ENCODE measurements around the gene CHIT1. TPM values are rescaled to one million over a fixed set of nuclear protein-coding genes. Genes with fewer than 3 reads are reported as not detected.
A peak's percentile ranks its signal among the peaks of the same experiment; 100 is the strongest.

The CHIT1 gene
- total RNA-seq, 1 donor from 2014 or later = 0.22 TPM

DNA sequence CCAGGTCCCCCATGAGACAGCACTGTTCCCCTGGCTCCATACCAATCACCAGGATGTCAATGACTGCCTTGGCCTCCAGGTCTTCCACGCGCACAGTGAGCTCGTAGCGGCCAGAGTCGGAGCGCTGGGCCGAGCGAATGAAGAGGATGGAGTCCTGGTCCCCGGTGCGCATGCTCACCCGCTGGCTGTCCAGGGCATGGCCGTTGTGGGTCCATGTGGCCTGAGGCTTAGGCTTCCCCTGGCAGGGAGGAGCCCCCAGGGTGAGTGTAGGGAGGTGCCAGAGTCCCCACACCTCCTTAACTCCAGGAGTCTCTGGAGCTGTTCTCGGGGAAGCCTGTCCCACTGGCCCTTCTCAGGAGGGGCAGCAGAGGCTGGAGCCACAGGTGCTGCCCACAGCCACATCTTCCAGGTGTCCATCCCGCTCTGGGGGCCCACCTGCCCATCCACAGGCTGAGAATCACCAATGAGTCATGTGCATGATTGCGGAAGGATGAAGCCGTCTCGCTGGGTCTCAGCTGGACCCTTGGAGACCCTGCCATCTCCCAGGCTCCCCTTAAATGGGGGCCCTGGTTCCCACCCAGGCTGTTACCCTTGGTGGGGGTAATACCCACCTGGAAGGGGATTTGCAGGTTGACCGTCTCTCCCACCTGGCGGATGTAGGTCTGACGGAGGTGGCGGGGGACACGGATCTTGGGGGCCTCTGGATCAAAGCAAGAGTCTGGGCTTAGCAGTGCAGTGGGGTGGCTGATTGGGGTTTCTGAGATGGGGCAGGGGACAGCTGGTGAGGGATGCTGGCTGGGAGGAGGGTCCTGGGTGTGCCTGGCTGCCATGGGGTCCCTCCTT, 57.9 kb downstream of the CHIT1 start:
- intact Hi-C loops (cut with DNase I) = no loop called here
- ATAC-seq (no peak), DNase-seq (ENCODE audit: low spot score) (no peak)

DNA sequence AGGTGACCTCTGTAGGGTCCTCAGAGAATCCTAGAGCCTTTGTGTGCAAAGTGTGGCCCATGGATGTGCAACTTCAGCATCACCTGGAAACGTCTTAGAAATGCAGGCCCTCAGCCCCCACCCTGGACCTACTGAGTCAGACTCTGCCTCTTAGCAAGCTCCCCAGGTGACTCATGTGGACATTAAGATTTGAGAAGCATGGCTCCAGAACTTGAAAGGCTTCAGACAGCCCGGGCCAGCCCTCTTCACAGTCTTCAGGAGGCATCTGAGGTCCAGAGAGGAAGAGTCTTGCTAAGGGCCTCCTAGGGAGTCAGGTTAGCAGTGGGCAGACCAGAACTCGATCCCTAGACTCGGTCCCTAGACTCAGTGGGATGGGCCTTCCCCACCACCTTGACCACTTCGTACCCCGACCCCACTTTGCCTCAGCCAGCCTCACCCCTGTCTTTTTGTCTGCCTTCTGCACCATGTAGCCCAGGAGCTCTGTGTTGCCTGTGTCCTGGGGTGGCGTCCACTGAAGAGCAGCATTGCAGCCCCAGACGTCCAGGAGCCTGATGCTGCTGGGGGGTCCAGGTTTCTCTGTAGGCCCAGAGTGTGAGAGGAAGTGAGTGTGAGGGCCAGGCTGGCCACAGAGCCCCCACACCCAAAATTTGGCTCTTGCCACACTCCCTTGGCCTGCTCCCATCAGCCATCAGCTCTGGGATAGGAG, 58.7 kb downstream of the CHIT1 start:
- no peak for ATAC-seq
- intact Hi-C loops (cut with DNase I) = no loop called here
- no peak for DNase-seq (ENCODE audit: low spot score)

DNA sequence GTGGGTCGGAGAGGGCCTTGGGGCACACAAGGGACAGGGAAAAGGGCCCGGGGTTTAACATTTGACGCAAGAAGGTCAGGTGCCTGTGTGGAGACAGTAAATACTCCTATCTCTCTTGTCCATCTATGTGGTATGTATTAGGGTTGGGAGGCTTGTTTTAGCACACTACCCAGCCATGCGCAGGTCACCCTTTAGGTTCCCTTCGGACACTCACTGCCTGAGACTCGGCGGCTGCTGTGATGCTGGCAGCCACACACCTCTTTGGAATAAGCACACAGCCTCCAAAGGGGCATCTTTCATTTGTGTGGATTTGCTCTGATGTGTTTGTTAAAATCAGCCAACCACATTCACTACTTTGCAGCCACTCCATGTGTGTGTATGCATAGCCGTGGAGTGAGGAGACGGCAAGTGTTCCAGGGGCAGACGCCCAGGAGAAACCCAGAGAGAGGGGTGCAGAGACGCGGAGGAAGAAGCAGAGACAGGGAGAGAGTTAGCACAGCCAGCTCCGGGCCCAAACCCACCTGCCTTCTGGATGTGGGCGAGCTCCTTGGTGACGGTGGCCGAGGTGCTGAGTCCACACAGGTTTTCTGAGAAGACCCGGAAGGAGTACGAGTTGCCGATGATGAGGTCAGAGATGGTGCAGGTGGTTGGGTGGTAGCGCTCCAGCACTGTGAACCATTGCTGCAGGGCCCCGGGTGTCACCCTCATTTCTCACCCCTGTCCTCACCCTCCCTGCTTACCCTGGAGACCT, 59.5 kb downstream of the CHIT1 start:
- ATAC-seq (no peak), DNase-seq (ENCODE audit: low spot score) (no peak)
- intact Hi-C loops (cut with DNase I) = no loop called here

DNA sequence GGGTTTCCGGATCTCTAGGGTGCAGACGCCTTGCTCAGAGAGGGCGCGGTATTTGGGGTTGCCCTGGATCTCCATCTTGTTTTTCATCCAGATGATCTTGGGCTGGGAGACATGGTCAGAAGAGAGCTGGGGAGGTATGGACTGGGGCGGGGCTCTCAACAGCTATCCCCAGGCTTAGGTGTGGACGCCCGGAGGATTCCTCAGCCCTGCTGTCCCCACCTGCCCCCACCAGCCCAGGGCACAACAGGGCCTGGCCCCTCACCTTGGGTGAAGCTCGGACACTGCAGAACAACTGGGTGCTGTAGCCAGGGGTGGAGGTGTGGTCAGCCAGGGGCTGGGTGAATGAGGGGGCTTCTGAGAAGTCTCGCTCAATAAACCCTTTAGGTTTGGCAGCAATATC, 60.5 kb downstream of the CHIT1 start:
- intact Hi-C loops (cut with DNase I) = no loop called here
- ATAC-seq (no peak), DNase-seq (ENCODE audit: low spot score) (no peak)

DNA sequence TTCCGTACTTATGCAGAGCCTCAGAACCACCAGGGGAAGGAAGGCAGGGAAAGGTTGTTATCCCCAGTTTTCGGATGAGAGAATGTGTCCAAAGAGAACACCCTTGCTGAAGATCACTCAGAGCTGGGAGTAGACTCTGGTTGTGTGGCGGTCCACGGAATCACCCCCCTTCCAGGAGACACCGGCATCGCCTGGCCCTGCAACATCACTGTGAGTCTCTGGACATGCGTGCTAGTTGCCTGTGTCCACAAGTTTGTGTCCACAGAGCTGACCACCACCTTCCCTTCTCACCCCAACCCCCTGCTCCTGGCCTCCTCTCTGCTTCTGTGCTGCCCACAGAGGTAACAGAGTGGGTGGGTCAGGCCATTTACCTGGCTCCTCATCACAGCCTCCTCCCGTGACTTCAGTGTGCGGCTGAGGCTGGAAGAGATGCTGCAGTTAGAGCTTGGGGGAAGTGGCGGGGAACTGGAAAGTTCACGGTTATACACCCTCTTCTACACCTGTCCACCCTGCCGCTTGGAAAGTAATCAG, 61.2 kb downstream of the CHIT1 start:
- intact Hi-C loops (cut with DNase I) = no loop called here
- no peak for ATAC-seq
- no peak for DNase-seq (ENCODE audit: low spot score)

DNA sequence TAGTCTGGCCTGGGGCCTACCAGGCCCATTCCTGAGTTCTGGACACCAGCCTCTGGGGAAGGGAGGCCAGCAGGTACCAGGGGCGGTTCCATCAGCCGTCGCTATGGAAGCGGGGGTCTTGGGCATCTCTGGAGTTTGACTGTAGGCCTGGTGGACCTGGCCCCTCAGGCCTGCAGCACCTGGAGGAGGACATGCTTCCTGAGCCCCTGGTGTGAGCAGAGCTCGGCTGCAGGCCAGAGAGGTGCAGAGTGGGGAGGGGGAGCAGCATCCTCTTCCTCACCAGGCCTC, 61.6 kb downstream of the CHIT1 start:
- ATAC-seq = no peak
- intact Hi-C loops (cut with DNase I) = no loop called here
- DNase-seq (ENCODE audit: low spot score) = no peak

DNA sequence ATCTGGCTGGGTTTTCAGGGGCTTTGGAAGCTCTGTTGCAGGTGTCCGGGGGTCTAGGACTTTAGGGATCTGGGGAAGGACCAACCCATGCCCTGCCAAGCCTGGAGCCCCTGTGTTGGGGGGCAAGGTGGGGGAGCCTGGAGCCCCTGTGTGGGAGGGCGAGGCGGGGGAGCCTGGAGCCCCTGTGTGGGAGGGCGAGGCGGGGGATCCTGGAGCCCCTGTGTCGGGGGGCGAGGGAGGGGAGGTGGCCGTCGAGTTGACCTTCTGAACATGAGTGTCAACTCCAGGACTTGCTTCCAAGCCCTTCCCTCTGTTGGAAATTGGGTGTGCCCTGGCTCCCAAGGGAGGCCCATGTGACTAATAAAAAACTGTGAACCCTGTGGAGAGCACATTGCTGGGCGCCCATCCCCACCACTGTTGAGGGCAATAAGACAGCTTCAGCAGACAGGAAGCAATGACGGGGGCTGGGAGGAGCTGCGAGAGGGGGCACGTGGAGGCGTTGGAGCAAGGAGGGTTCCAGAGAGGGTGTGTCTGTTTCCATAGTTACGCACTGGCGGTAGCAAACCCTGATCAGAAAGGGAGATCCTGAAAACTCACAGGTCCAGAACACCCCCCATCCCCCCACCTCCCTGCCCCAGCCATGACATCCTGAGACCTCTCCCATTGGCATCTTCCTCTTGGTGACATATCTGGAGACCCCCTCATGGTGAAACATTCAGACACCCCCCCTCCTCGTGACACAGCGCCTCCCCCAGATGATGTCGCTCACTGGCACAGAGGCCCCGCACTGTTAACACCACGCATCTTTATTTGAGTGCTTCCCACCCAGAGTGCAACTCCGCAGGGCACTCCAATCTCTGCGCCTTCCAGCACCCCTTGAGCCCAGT, 62.2 kb downstream of the CHIT1 start:
- intact Hi-C loops (cut with DNase I) = no loop called here
- ATAC-seq = no peak
- DNase-seq (ENCODE audit: low spot score) = no peak

DNA sequence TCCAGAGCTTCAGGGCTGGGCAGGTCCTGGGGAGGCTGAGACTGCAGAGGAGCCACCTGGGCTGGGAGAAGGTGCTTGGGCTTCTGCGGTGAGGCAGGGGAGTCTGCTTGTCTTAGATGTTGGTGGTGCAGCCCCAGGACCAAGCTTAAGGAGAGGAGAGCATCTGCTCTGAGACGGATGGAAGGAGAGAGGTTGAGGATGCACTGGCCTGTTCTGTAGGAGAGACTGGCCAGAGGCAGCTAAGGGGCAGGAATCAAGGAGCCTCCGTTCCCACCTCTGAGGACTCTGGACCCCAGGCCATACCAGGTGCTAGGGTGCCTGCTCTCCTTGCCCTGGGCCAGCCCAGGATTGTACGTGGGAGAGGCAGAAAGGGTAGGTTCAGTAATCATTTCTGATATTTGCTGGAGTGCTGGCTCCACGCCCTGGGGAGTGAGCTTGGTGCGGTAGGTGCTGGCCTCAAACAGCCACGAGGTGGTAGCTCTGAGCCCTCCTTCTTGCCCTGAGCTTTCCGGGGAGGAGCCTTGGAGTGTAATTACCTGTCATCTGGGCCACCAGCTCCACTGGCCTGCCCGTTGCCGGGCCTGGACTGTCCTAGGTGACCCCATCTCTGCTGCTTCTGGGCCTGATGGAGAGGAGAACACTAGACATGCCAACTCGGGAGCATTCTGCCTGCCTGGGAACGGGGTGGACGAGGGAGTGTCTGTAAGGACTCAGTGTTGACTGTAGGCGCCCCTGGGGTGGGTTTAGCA, 63.1 kb downstream of the CHIT1 start:
- intact Hi-C loops (cut with DNase I) = no loop called here
- peak; percentile 68 for ATAC-seq
- no peak for DNase-seq (ENCODE audit: low spot score)

Other genes starting within 250 kb of the CHIT1 start
- 40.3 TPM for gene TMEM183A, start 222.3 kb downstream of the CHIT1 start, total RNA-seq
- gene PPFIA4, start 203.2 kb downstream of the CHIT1 start, total RNA-seq = 3.1 TPM
- gene MYOG, start 143.7 kb downstream of the CHIT1 start, total RNA-seq = not detected
- 1.8 TPM for gene ADORA1, start 101.9 kb downstream of the CHIT1 start, total RNA-seq
- gene MYBPH, start 53.8 kb downstream of the CHIT1 start, total RNA-seq = not detected
- gene CHI3L1, start 43.0 kb downstream of the CHIT1 start, total RNA-seq = 37.0 TPM
- gene BTG2, start 75.8 kb upstream of the CHIT1 start, total RNA-seq = 83.5 TPM
- gene FMOD, start 121.4 kb upstream of the CHIT1 start, total RNA-seq = 126 TPM
- 200 TPM for gene PRELP, start 246.1 kb upstream of the CHIT1 start, total RNA-seq